Motor neuron (in vitro differentiated cells): ENCODE data around the gene PRRT2. TPM values are rescaled to one million over a fixed set of nuclear protein-coding genes. Genes with fewer than 3 reads are reported as not detected.
A peak's percentile ranks its signal among the peaks of the same experiment; 100 is the strongest.

ENCODE experiments used
- ATAC-seq, 8 experiments: fragments of 200-7000 bp; cut with Tn5 transposase; replicated peaks in 6 of 8; 2 replicates each; pipeline ENCODE4 v1.8.0; 2021; ENCODE audit warnings: mild to moderate bottlenecking in 8 of 8, moderate library complexity in 8 of 8
- H3K27ac ChIP-seq, 2 donors: fragments of 250-450 bp; sonication (Bioruptor Pico); 2 replicates each; pipeline ENCODE4 v1.9.0; 2021; ENCODE audit warnings: antibody characterized with exemption in 2 of 2, mild to moderate bottlenecking in 2 of 2, moderate library complexity in 1 of 2
- H3K4me1 ChIP-seq, 2 donors: fragments of 250-450 bp; sonication (Bioruptor Pico); replicated peaks in 1 of 2; 2 replicates each; pipeline ENCODE4 v1.6.1; 2021; ENCODE audit warnings: antibody characterized with exemption in 2 of 2, mild to moderate bottlenecking in 2 of 2, moderate library complexity in 1 of 2
- H3K4me3 ChIP-seq, 5 donors: fragments of 250-450 bp; sonication (Bioruptor Pico); 2 replicates each; pipeline ENCODE4 v1.9.0; 2021; ENCODE audit warnings: antibody characterized with exemption in 5 of 5, mild to moderate bottlenecking in 5 of 5, moderate library complexity in 4 of 5
- WGBS, 10 experiments: fragments of 450-650 bp; shearing (Covaris generic); methylation state at CpG; one replicate each; pipeline ENCODE4 v1.0.0; 2022; 5-methylcytosine and 5-hydroxymethylcytosine counted together
- in situ Hi-C, 9 experiments: fragments of 400-800 bp; cut with MboI; loops; one replicate each; pipeline ENCODE4 v1.15.0; 2021; ENCODE audit warnings: low sequenced_read_pairs in 9 of 9, low pct_unique_long_range_greater_than_20kb in 2 of 9; ENCODE audit not compliant: unreplicated experiment in 9 of 9
- total RNA-seq, 8 experiments: library from RNA; unstranded; fragments of 300-600 nt; gene quantifications; 2 replicates each; pipeline versions ENCODE4 v1.2.3 to v1.2.4, GENCODE V29; 2022

The PRRT2 gene
- total RNA-seq, 8 experiments from 2014 or later: 1.4 to 72.7 (median 28.4) TPM

DNA sequence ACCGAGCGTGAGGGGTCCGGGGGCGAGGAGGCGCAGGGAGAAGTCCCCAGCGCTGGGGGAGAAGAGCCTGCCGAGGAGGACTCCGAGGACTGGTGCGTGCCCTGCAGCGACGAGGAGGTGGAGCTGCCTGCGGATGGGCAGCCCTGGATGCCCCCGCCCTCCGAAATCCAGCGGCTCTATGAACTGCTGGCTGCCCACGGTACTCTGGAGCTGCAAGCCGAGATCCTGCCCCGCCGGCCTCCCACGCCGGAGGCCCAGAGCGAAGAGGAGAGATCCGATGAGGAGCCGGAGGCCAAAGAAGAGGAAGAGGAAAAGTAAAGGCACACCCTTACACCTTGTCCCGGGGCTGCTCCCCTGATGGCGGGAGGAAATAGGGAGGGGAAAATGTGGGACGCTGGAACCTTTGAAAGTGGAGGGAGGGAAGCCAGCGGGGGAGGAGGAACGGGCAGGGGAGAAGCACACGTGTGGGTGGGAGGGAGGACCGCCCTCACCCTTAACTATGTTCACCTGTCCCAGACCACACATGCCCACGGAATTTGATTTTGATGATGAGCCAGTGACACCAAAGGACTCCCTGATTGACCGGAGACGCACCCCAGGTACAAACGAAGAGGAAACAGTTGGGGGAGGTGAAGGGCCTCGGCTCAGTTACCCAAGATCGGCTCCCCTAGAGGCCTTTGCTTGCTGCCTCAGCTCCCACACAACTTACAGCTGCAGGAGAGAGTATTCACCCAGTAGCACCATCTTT lies 4.9 kb downstream of the PRRT2 start:
- peak; percentile 7 to 30 (median 10) for ATAC-seq
- peak overlapping the region; percentile 96 to 97 for H3K27ac ChIP-seq
- 0 to 16% (median 0%) methylated on average over 1 to 17 of the region's 37 CpGs; no CpG with 5 or more reads in 5 of the 10 experiments for WGBS, 10 experiments
- H3K4me1 ChIP-seq: peaks cover 12 to 33% of the 10 kb centered on the region in 2 donors
- in situ Hi-C loops: loop anchor here in 4 of 9 experiments (25.0 kb wide), 2 partner anchors 95 to 195 kb away; partner anchors contain the start of genes C16orf92 (in 3 of the 4), DOC2A (in 3 of the 4) and ASPHD1 (in 1 of the 4)
- peak overlapping the region; percentile 49 to 86 (median 72) for H3K4me3 ChIP-seq

DNA sequence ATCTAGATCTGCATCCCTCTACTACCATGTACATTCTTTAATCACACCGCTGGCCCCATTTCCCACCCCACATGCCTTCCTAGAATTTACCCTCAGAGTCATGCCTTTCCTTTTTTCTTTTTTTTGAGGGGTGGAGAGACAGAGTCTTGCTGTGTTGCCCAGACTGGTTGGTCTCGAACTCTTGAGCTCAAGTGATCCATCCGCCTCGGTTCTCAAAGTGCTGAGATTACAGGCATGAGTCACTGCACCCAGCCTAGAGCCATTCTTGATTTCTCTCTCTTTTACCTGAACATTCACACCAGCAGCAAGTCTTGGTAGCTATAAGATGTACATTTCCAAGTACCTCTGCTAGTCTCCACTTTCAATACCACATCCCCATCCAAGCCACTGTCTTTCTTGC lies 6.1 kb downstream of the PRRT2 start:
- 68 to 100% (median 95%) methylated on average over 1 to 4 of the region's 4 CpGs; no CpG with 5 or more reads in 1 of the 10 experiments for WGBS, 10 experiments
- in situ Hi-C loops: loop anchor here in 4 of 9 experiments (25.0 kb wide), 2 partner anchors 94 to 194 kb away; partner anchors contain the start of genes C16orf92 (in 3 of the 4), DOC2A (in 3 of the 4) and ASPHD1 (in 1 of the 4)
- Histone ChIP-seq H3K4me3 (no peak overlapping the region), H3K4me1 (peaks cover 12 to 33% of the 10 kb centered on the region in 2 donors), H3K27ac (no peak overlapping the region)
- ATAC-seq: no peak

DNA sequence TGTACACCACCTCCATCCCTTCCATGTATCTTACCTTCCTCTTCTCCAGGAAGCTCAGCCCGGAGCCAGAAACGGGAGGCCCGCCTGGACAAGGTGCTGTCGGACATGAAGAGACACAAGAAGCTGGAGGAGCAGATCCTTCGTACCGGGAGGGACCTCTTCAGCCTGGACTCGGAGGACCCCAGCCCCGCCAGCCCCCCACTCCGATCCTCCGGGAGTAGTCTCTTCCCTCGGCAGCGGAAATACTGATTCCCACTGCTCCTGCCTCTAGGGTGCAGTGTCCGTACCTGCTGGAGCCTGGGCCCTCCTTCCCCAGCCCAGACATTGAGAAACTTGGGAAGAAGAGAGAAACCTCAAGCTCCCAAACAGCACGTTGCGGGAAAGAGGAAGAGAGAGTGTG lies 7.5 kb downstream of the PRRT2 start:
- H3K4me1 ChIP-seq: peaks cover 7 to 19% of the 10 kb centered on the region in 2 donors
- WGBS, 10 experiments: 71 to 90% (median 83%) methylated on average over 2 to 6 of the region's 15 CpGs; no CpG with 5 or more reads in 6 of the 10 experiments
- in situ Hi-C loops: loop anchor here in 4 of 9 experiments (25.0 kb wide), 2 partner anchors 93 to 193 kb away; partner anchors contain the start of genes C16orf92 (in 3 of the 4), DOC2A (in 3 of the 4) and ASPHD1 (in 1 of the 4)
- H3K27ac ChIP-seq: no peak overlapping the region
- no peak overlapping the region for H3K4me3 ChIP-seq
- no peak for ATAC-seq

DNA sequence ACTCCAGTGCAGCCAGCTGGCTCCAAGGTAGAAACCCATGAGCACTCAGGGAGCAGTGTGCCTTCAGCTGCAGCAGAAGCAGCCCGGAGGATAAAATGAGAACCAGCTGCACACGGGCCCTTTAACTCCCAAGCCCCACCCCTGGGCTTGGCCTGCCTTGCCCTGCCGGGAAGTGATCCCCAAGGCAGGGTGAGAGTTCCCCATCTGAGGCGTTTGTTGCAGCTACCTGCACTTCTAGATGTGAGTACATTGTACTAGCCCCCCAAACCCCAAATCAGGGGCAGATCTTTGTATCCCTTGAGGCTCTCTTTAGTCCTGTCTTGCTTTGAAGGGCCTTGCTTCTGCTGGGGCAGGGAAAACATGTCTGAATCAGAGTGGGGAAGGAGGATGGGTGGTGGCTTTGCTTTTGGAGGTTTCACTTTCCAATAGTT lies 8.3 kb downstream of the PRRT2 start, which contains the start of gene MVP:
Gene MVP (plus strand): TSS at position 192 of the 431 bp plus-strand sequence. CDS start 10,088 bp downstream, outside the sequence.
- in situ Hi-C loops: loop anchor here in 4 of 9 experiments (25.0 kb wide), 2 partner anchors 92 to 192 kb away; partner anchors contain the start of genes C16orf92 (in 3 of the 4), DOC2A (in 3 of the 4) and ASPHD1 (in 1 of the 4)
- H3K4me1 ChIP-seq: peaks cover 7 to 16% of the 10 kb centered on the region in 2 donors
- 16% methylated on average over 3 of the region's 4 CpGs; no CpG with 5 or more reads in 9 of the 10 experiments for WGBS, 10 experiments
- peak within 1 kb of the TSS in 3 of 5 donors; percentile 13 to 32 (median 26) for H3K4me3 ChIP-seq
- ATAC-seq: peak in 3 of 8 experiments; percentile 25 to 38 (median 29)
- H3K27ac ChIP-seq: no peak within 1 kb of the TSS

DNA sequence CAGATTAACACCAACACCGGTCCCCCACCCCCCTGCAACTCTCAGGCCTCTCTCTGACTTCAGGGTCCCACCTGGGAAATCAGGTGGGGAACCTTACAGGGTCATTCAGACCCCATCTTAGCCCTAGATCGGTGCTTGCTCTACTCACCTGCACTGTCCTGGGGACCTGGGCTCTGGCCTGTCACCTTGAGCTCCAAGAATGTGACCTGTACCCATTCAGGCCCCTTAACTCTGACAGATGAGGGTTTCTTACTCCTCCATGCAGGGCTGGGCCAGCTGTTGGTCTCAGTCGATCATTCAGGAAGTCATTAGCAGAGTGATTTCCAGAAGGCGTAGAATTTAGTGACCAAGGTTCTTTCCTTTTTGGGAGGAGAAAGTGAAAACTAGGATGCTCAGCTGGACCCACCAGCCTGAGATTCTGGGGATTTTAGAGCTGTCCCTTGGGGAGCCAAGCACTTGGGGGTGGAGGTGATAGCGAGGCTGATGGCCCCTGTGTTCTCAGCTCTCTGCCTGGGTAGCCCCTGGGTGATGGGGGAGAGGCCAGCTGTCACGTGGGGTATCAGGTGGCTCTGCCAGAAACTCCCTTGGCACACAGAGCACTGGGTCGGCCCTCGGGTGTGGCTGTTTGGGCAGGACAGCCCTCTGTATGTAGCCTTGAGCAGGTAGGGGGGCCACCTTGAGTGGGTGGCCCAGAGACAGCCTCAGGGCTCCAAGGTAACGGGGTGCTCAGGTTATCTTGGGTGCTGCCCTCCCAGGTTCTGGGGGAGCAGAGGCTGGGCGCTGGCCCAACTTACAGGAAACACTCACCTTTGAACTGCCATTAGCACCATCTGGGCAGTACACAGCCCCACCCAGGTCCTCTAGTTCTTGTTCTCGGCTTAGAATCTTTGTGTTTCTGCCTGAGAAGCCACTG lies 9.0 kb downstream of the PRRT2 start:
- WGBS, 10 experiments: 0 to 96% (median 83%) methylated on average over 1 to 4 of the region's 11 CpGs; no CpG with 5 or more reads in 3 of the 10 experiments
- Histone ChIP-seq H3K27ac (no peak overlapping the region), H3K4me1 (peaks cover 9 to 23% of the 10 kb centered on the region in 2 donors), H3K4me3 (peak overlapping the region in 2 of 5 donors; percentile 26 to 32)
- peak in 3 of 8 experiments; percentile 7 to 20 (median 12) for ATAC-seq
- in situ Hi-C loops: loop anchor here in 4 of 9 experiments (25.0 kb wide), 2 partner anchors 91 to 191 kb away; partner anchors contain the start of genes C16orf92 (in 3 of the 4), DOC2A (in 3 of the 4) and ASPHD1 (in 1 of the 4)

DNA sequence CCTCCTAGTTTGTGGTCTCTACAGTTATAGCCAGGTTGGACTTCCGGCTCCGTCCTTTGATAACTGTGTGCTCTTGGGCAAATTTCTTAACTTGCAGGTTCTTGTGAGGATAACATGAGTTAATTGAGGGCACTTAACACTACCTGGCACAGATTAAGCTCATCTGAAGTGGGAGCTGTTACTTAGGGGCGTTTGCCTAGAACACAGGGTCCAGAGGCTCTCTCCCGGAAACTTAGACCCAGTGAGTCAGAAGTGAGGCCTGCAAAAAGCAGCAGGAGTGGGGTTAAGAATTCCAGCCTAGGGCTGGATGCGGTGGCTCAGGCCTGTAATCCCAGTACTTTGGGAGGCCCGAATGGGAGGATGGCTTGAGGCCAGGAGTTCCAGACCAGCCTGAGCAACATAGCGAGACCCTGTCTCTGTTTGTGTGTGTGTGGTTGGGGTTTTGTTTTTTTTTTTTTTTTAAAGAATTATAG lies 9.7 kb downstream of the PRRT2 start:
- in situ Hi-C loops: loop anchor here in 4 of 9 experiments (25.0 kb wide), 2 partner anchors 91 to 191 kb away; partner anchors contain the start of genes C16orf92 (in 3 of the 4), DOC2A (in 3 of the 4) and ASPHD1 (in 1 of the 4)
- Histone ChIP-seq H3K4me1 (peaks cover 9 to 23% of the 10 kb centered on the region in 2 donors), H3K4me3 (no peak overlapping the region), H3K27ac (no peak overlapping the region)
- ATAC-seq: peak in 2 of 8 experiments; percentile 19 to 37
- WGBS, 10 experiments: 0 to 100% (median 85%) methylated on average over 1 to 7 of the region's 7 CpGs; no CpG with 5 or more reads in 5 of the 10 experiments

DNA sequence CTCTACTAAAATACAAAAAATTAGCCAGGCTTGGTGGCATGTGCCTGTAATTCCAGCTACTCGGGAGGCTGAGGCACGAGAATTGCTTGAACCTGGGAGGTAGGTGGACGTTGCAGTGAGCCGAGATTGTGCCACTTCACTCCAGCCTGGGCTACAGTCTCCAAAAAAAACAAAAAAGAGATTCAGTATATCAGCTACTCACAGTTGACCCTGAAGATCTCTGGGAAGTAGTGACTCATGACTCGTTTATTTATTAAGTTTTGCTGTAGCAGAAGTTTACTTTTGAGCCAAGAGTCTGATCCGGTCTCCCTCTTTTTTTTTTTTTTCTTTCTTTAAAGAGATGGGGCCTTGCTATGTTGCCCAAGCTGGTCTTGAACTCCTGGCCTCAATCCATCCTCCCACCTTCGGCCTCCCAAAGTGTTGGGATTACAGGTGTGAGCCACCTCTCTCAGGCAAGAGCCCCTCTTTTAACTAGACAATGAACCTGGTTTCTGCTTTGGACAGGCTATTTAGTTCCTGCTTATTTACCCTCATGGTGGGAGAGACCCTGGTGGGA lies 12.7 kb downstream of the PRRT2 start:
- Histone ChIP-seq H3K4me1 (peaks cover 2 to 16% of the 10 kb centered on the region in 2 donors), H3K4me3 (no peak overlapping the region), H3K27ac (no peak overlapping the region)
- 0 to 100% (median 90%) methylated on average over 1 to 4 of the region's 7 CpGs; no CpG with 5 or more reads in 2 of the 10 experiments for WGBS, 10 experiments
- in situ Hi-C loops: loop anchor here in 5 of 9 experiments (25.0 kb wide), 2 partner anchors 88 to 188 kb away; partner anchors contain the start of genes C16orf92 (in 4 of the 5), DOC2A (in 4 of the 5) and ASPHD1 (in 1 of the 5)
- ATAC-seq: no peak

DNA sequence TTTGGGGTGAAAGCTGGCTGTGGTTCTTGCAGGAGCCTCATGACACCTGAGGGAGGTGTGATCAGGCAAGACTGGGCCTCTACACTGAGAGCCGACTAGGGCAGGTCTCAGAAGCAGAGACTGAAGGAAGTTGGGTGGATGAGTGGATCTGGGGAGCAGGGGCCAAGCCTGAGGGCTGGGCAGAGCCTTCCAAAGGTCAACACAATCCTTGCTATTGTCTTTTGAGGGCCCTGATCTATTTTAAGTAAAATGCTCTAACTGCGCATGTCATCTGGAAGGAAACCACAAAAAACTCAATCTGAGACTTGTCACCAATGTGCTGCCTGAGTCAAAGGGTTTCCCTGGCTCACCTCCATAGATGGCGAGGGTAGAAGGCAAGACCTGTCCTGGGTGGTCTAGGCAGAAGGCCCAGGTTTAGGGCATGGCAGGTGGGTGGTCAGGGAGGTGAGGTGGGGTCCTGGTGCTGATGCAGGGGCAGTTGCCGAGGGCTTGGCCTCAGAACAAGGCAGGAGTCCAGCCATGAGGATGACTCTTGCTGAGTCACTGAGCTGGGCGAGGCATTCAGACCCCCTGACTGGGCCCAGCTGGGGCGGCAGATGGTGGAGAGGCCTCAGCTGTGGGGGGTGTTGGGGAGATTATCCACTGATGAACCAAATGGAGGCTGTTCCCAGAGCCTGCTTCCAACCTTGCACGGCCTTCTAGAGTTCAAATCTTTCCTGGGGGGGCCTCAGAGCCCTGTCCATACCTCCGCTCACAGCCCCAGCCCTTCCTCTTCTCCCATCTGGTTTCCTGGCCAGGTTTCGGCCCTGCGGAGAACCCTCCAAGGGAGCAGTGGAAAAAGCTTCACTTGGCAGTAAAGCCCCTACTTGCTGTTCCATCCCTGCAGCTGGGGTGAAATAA lies 13.4 kb downstream of the PRRT2 start:
- in situ Hi-C loops: loop anchor here in 1 of 9 experiments (25.0 kb wide), 1 partner anchor 187 kb away; the partner anchor contains the start of genes C16orf92 and DOC2A
- 10 to 83% (median 55%) methylated on average over 1 to 3 of the region's 10 CpGs; no CpG with 5 or more reads in 2 of the 10 experiments for WGBS, 10 experiments
- Histone ChIP-seq H3K27ac (peak overlapping the region in 1 of 2 donors; percentile 58), H3K4me3 (no peak overlapping the region), H3K4me1 (peaks cover 2 to 10% of the 10 kb centered on the region in 2 donors)
- ATAC-seq: peak; percentile 11 to 82 (median 68)

DNA sequence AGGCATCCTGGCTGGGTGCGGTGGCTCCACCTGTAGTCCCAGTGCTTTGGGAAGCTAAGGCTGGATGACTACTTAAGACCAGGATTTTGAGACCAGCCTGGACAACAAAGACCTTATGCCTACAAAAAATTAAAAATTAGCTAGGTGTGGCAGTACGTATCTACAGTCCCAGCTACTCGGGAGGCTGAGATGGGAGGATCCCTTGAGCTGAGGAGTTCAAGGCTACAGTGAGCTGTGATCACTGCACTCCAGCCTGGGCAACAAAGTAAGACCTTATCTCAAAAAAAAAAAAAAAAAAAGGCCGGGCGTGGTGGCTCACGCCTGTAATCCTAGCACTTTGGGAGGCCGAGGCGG lies 14.3 kb downstream of the PRRT2 start:
- in situ Hi-C loops: loop anchor here in 1 of 9 experiments (25.0 kb wide), 1 partner anchor 186 kb away; the partner anchor contains the start of genes C16orf92 and DOC2A

DNA sequence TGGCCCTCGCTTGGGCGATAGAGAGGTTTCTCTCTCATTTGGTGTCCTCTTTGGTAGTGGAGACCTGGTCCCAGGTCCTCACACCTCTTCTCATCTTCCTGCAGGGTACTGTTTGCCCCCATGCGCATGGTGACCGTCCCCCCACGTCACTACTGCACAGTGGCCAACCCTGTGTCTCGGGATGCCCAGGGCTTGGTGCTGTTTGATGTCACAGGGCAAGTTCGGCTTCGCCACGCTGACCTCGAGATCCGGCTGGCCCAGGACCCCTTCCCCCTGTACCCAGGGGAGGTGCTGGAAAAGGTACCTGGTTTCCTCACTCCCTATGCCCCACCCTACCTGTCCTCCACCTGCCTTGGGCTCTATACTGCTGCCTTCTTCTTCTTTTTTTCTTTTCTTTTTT lies 18.8 kb downstream of the PRRT2 start:
- WGBS, 10 experiments: 85 to 100% methylated on average over 2 to 8 of the region's 11 CpGs; no CpG with 5 or more reads in 8 of the 10 experiments
- Histone ChIP-seq H3K4me1 (peaks cover 0 to 2% of the 10 kb centered on the region in 2 donors), H3K4me3 (no peak overlapping the region), H3K27ac (no peak overlapping the region)
- no peak for ATAC-seq
- in situ Hi-C loops: loop anchor here in 1 of 9 experiments (25.0 kb wide), 1 partner anchor 182 kb away; the partner anchor contains the start of genes C16orf92 and DOC2A

More for the DNA sequence above, 14.3 kb downstream of the PRRT2 start:
- H3K4me3 ChIP-seq: no peak overlapping the region
- 67 to 100% (median 89%) methylated on average over 1 to 8 of the region's 8 CpGs; no CpG with 5 or more reads in 6 of the 10 experiments for WGBS, 10 experiments
- ATAC-seq: no peak
- H3K27ac ChIP-seq: peak overlapping the region in 1 of 2 donors; percentile 58
- H3K4me1 ChIP-seq: peaks cover 2 to 8% of the 10 kb centered on the region in 2 donors
